ENCODE results near the gene ZNF280C.

GRCh38 chrX:130301977-130302376 is 33.3 kb upstream of the ZNF280C start:
- no peak for TF ChIP-seq POLR2AphosphoS5 (IDR thresholded peaks at IDR 0.05; ENCODE audit: borderline replicate concordance, low read depth, low read length)
- no peak for TF ChIP-seq EZH2 (IDR thresholded peaks at IDR 0.05)
- TF ChIP-seq FOXP2 (optimal IDR thresholded peaks at IDR 0.05; ENCODE audit: control extremely low read depth, extremely low read length, insufficient read depth) = no peak

Measured in SK-N-MC (cell line).